ENCODE results near the gene SEC22C. TPM values are rescaled to one million over a fixed set of nuclear protein-coding genes. Genes with fewer than 3 reads are reported as not detected.
"Not testable (repeated sequence)": the region's sequence is repeated elsewhere in the genome, so short reads cannot be mapped to it uniquely, and the experiment has no call there.

SEC22C gene
- polyA plus RNA-seq, 1 donor (not counting 4 experiments of a cell fraction or from before 2014, with no cell fraction given): 58.4 TPM

DNA sequence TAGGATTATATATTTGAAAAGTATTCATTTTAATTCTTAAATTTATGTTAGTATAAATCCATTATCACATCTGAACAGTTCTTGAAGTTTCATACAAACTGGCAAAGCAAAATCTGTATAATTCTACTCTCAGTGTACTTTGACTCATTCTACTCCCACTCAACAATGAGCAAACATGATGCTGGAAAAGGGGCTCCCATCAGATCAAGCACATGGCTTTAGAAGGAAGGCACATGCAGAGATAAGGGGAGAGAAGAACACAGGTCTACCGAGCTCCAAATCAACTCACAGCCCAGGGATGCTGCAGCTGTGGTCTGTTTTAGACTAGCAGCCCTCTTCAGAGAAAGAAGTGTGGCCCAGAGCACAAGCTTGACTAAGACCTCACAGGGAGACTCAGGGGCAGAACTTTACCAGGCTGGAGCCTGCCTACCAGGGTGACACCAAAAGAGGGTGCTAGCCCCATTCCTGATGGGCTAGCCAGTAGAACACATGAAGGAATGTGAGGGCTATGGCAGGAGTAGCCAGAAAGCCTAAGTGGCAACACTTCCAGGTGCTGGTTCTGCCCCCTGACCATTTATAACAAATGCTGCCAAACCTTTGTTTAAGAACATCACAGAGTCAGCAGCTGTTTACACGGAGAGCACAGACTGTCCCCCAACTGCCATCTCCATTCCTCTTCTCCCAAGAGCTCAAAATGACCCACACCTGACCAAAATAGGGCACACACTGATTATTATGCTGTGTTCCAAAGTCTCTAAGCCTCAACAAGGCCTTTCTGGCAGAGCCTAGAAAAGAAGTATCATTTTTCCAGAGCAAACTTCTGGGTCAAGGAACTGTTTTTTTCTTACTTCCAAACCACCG is 19.5 kb downstream of the SEC22C start:
- Histone ChIP-seq H3K79me2 (ENCODE audit: control insufficient read depth, insufficient read depth, low read length) (no peaks in the 10 kb centered on the region), H3K4me2 (ENCODE audit: control insufficient read depth, extremely low read depth, insufficient read depth, low read depth, low read length) (no peak overlapping the region), H3K4me1 (ENCODE audit: control insufficient read depth, extremely low read depth, insufficient read depth, low read length) (no peaks in the 10 kb centered on the region), H3K4me3 (ENCODE audit: control insufficient read depth in 2 of 3, extremely low read depth in 1 of 3, insufficient read depth in 2 of 3, low read depth in 1 of 3, low read length in 3 of 3) (no peak overlapping the region), H3K9me3 (ENCODE audit: control insufficient read depth, low read depth, low read length) (no peaks in the 10 kb centered on the region), H3K36me3 (ENCODE audit: control insufficient read depth in 2 of 2, extremely low read depth in 1 of 2, insufficient read depth in 2 of 2, low read length in 2 of 2) (peaks cover 10 to 25% of the 10 kb centered on the region in 2 experiments), H2AFZ (ENCODE audit: control insufficient read depth, low read length) (no peak overlapping the region), H3K27ac (ENCODE audit: control insufficient read depth, insufficient read depth, low read length) (no peak overlapping the region), H4K20me1 (ENCODE audit: control insufficient read depth, extremely low read depth, insufficient read depth, low read length) (no peaks in the 10 kb centered on the region), H3K27me3 (ENCODE audit: control insufficient read depth, extremely low read depth, insufficient read depth, low read length) (no peaks in the 10 kb centered on the region), H3K9ac (ENCODE audit: control insufficient read depth, extremely low read depth, insufficient read depth, low read length) (no peak overlapping the region), H3K9me1 (ENCODE audit: control insufficient read depth, extremely low read depth, insufficient read depth, low read length) (no peaks in the 10 kb centered on the region)
- FAIRE-seq (peak; percentile 34), DNase-seq (ENCODE audit: low read depth, low spot score) (no peak)
- dilution Hi-C loops (cut with MboI; ENCODE audit: extremely low pct_ligation_motif_present, low sequenced_read_pairs): no loop called here
- TF ChIP-seq, protein P1, sequence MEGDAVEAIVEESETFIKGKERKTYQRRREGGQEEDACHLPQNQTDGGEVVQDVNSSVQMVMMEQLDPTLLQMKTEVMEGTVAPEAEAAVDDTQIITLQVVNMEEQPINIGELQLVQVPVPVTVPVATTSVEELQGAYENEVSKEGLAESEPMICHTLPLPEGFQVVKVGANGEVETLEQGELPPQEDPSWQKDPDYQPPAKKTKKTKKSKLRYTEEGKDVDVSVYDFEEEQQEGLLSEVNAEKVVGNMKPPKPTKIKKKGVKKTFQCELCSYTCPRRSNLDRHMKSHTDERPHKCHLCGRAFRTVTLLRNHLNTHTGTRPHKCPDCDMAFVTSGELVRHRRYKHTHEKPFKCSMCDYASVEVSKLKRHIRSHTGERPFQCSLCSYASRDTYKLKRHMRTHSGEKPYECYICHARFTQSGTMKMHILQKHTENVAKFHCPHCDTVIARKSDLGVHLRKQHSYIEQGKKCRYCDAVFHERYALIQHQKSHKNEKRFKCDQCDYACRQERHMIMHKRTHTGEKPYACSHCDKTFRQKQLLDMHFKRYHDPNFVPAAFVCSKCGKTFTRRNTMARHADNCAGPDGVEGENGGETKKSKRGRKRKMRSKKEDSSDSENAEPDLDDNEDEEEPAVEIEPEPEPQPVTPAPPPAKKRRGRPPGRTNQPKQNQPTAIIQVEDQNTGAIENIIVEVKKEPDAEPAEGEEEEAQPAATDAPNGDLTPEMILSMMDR (optimal IDR thresholded peaks at IDR 0.05 in 1 of 3, IDR thresholded peaks at IDR 0.05 in 1 of 3, conservative IDR thresholded peaks at IDR 0.05 in 1 of 3; ENCODE audit: extremely low read depth in 1 of 3, insufficient read depth in 2 of 3, low read length in 3 of 3): no peak
- no peak for TF ChIP-seq EZH2 (IDR thresholded peaks at IDR 0.05; ENCODE audit: low read length)

DNA sequence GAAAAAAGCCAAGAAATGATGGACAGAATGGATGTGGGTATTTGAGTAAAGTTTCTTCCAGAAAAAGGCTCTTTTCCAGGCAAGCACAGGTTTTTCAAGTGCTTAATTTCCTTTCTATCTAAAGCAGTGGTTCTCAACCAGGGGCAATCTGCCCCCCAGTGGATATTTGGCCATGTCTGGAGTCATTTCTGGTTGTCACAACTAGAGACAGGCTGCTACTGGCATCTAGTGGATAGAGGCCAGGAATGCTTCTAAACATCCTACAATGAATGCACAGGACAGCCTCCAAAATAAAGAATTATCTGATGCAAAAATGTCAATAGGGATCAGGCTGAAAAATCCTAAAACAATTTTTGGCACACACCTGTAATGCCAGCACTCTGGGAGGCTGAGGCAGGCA is 23.9 kb downstream of the SEC22C start:
- H2AFZ ChIP-seq (ENCODE audit: control insufficient read depth, low read length): no peak overlapping the region
- TF ChIP-seq, protein P1 (optimal IDR thresholded peaks at IDR 0.05 in 1 of 3, IDR thresholded peaks at IDR 0.05 in 1 of 3, conservative IDR thresholded peaks at IDR 0.05 in 1 of 3; ENCODE audit: extremely low read depth in 1 of 3, insufficient read depth in 2 of 3, low read length in 3 of 3): no peak
- TF ChIP-seq EZH2 (IDR thresholded peaks at IDR 0.05; ENCODE audit: low read length): no peak
- H3K9ac ChIP-seq (ENCODE audit: control insufficient read depth, extremely low read depth, insufficient read depth, low read length): no peak overlapping the region
- H3K79me2 ChIP-seq (ENCODE audit: control insufficient read depth, insufficient read depth, low read length): no peaks in the 10 kb centered on the region
- no peak overlapping the region for H3K4me3 ChIP-seq (ENCODE audit: control insufficient read depth in 2 of 3, extremely low read depth in 1 of 3, insufficient read depth in 2 of 3, low read depth in 1 of 3, low read length in 3 of 3)
- FAIRE-seq (no peak), DNase-seq (ENCODE audit: low read depth, low spot score) (no peak)
- H3K9me3 ChIP-seq (ENCODE audit: control insufficient read depth, low read depth, low read length): no peaks in the 10 kb centered on the region
- no peak overlapping the region for H3K27ac ChIP-seq (ENCODE audit: control insufficient read depth, insufficient read depth, low read length)
- dilution Hi-C loops (cut with MboI; ENCODE audit: extremely low pct_ligation_motif_present, low sequenced_read_pairs): no loop called here
- no peaks in the 10 kb centered on the region for H3K4me1 ChIP-seq (ENCODE audit: control insufficient read depth, extremely low read depth, insufficient read depth, low read length)
- no peak overlapping the region for H3K4me2 ChIP-seq (ENCODE audit: control insufficient read depth, extremely low read depth, insufficient read depth, low read depth, low read length)
- no peaks in the 10 kb centered on the region for H4K20me1 ChIP-seq (ENCODE audit: control insufficient read depth, extremely low read depth, insufficient read depth, low read length)
- H3K27me3 ChIP-seq (ENCODE audit: control insufficient read depth, extremely low read depth, insufficient read depth, low read length): no peaks in the 10 kb centered on the region
- peaks cover 28 to 32% of the 10 kb centered on the region in 2 experiments for H3K36me3 ChIP-seq (ENCODE audit: control insufficient read depth in 2 of 2, extremely low read depth in 1 of 2, insufficient read depth in 2 of 2, low read length in 2 of 2)
- no peaks in the 10 kb centered on the region for H3K9me1 ChIP-seq (ENCODE audit: control insufficient read depth, extremely low read depth, insufficient read depth, low read length)

DNA sequence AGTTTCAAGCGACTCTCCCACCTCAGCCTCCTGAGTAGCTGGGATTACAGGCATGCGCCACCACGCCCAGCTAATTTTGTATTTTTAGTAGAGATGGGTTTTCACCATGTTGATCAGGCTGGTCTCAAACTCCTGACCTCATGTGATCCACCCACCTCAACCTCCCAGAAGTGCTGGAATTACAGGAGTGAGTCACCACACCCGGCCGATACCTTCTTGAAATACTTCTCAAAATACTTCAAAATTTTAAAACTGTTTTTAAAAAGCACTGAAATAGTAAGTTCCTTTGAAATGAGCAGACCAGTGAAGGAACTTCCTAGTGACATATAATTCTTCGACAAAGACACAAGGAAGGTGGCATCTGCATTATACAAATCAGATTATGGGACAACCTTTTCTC is 24.9 kb downstream of the SEC22C start:
- DNase-seq (ENCODE audit: low read depth, low spot score); dilution Hi-C loops (cut with MboI; ENCODE audit: extremely low pct_ligation_motif_present, low sequenced_read_pairs); H3K79me2 ChIP-seq (ENCODE audit: control insufficient read depth, insufficient read depth, low read length); H2AFZ ChIP-seq (ENCODE audit: control insufficient read depth, low read length); H3K4me2 ChIP-seq (ENCODE audit: control insufficient read depth, extremely low read depth, insufficient read depth, low read depth, low read length); FAIRE-seq; H3K27ac ChIP-seq (ENCODE audit: control insufficient read depth, insufficient read depth, low read length); H3K4me1 ChIP-seq (ENCODE audit: control insufficient read depth, extremely low read depth, insufficient read depth, low read length); H3K9ac ChIP-seq (ENCODE audit: control insufficient read depth, extremely low read depth, insufficient read depth, low read length); H3K4me3 ChIP-seq (ENCODE audit: control insufficient read depth in 2 of 3, extremely low read depth in 1 of 3, insufficient read depth in 2 of 3, low read depth in 1 of 3, low read length in 3 of 3); H4K20me1 ChIP-seq (ENCODE audit: control insufficient read depth, extremely low read depth, insufficient read depth, low read length); H3K9me3 ChIP-seq (ENCODE audit: control insufficient read depth, low read depth, low read length); H3K9me1 ChIP-seq (ENCODE audit: control insufficient read depth, extremely low read depth, insufficient read depth, low read length); H3K27me3 ChIP-seq (ENCODE audit: control insufficient read depth, extremely low read depth, insufficient read depth, low read length): not testable (repeated sequence)
- H3K36me3 ChIP-seq (ENCODE audit: control insufficient read depth in 2 of 2, extremely low read depth in 1 of 2, insufficient read depth in 2 of 2, low read length in 2 of 2): peaks cover 30 to 32% of the 10 kb centered on the region in 2 experiments

All from keratinocyte (primary cell).